ENCODE measurements around the gene ABR. TPM values are rescaled to one million over a fixed set of nuclear protein-coding genes. Genes with fewer than 3 reads are reported as not detected.

The ABR gene
- total RNA-seq, 1 donor from 2014 or later: 92.7 TPM

DNA sequence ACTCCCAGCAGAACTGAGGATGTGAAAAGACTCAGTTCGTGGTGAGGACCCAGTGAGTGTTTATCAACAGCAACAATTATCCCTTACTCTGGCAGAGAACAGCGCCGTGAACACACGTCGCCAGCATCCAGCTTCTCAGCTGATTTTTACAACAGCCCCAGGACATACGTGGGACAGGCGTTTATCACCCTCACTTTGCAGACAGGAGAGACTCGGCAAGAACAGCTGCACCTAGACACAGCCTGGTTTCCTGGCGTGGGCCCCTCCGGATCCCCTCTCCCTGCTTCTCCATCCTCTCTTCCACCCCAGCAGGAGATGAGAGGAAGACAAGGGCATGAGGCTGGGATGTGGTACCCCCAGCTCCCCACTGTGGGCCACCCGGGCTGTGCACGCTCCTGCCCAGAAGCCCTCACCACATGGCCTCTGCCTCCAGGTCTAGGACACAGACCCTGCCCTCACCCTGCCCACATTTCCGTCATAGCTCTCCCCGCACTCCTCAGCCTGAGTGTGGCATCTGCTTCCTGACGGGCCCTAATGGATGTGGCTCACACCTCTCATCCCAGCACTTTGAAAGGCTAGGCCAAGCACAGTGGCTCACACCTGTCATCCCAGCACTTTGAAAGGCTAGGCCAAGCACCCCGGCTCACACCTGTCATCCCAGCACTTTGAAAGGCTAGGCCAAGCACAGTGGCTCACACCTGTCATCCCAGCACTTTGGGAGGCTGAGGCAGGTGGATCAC is 17.5 kb downstream of the ABR start:
- Histone ChIP-seq H4K20me1 (ENCODE audit: low read depth) (peaks cover 36% of the 10 kb centered on the region), H3K4me3 (no peak overlapping the region), H3F3A (ENCODE audit: low read depth) (no peaks in the 10 kb centered on the region), H3K27ac (no peak overlapping the region), H3K36me3 (no peaks in the 10 kb centered on the region), H3K4me1 (no peaks in the 10 kb centered on the region), H2AFZ (replicated peaks) (no peak overlapping the region), H3K27me3 (peaks cover 14% of the 10 kb centered on the region), H3K9ac (no peak overlapping the region), H3K4me2 (no peak overlapping the region), H3K9me3 (ENCODE audit: low read depth) (no peaks in the 10 kb centered on the region), H3K79me2 (ENCODE audit: low read depth) (no peaks in the 10 kb centered on the region)
- H3K9me3 Mint-ChIP-seq: no peaks in the 10 kb centered on the region
- peaks cover 8% of the 10 kb centered on the region for H3K36me3 Mint-ChIP-seq
- TF ChIP-seq EZH2phosphoT487 (IDR thresholded peaks at IDR 0.05): no peak
- no peak for TF ChIP-seq EZH2 (IDR thresholded peaks at IDR 0.05)
- TF ChIP-seq, protein P1, sequence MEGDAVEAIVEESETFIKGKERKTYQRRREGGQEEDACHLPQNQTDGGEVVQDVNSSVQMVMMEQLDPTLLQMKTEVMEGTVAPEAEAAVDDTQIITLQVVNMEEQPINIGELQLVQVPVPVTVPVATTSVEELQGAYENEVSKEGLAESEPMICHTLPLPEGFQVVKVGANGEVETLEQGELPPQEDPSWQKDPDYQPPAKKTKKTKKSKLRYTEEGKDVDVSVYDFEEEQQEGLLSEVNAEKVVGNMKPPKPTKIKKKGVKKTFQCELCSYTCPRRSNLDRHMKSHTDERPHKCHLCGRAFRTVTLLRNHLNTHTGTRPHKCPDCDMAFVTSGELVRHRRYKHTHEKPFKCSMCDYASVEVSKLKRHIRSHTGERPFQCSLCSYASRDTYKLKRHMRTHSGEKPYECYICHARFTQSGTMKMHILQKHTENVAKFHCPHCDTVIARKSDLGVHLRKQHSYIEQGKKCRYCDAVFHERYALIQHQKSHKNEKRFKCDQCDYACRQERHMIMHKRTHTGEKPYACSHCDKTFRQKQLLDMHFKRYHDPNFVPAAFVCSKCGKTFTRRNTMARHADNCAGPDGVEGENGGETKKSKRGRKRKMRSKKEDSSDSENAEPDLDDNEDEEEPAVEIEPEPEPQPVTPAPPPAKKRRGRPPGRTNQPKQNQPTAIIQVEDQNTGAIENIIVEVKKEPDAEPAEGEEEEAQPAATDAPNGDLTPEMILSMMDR (IDR thresholded peaks at IDR 0.05): no peak
- H3K27ac Mint-ChIP-seq: no peak overlapping the region
- H3K4me3 Mint-ChIP-seq: no peak overlapping the region
- no peak for DNase-seq (ENCODE audit: low spot score)
- H3K4me1 Mint-ChIP-seq: peaks cover 16% of the 10 kb centered on the region
- no peaks in the 10 kb centered on the region for H3K27me3 Mint-ChIP-seq (ENCODE audit: insufficient read depth, low read depth)

DNA sequence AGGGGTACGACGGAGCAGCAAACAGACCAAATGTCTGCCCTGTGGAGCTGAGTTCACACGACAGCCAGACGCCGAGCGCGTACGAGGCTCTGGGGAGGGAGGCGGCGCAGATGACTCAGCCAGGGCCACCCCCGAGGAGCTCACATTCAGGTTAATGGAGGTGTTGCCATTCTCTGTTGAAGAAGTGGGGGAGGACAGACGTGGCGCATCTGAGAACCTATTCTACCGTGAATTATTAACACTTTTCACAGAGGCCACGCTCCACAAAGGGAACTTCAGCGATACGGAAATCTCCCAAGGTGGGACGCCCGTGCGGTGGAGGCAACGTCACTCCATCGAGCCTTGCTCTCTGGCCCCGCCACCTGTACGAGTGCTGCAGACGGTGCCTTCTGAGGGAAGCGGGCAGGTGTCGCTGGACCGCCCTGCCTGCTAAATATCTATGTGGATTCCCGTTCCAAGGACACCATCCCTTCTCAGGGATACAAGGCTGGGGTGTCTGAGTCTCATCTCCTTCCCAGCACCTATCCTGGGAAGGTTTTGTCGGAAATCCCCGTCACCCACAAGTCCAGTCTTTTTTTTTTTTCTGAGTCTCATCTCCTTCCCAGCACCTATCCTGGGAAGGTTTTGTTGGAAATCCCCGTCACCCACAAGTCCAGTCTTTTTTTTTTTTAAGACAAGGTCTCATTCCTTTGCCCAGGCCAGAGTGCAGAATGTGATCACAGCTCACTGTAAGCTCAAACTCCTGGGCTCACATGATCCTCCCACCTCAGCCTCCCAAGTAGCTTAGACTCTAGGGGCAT is 19.0 kb downstream of the ABR start:
- Mint-ChIP-seq H3K4me3 (peak overlapping the region; percentile 35), H3K9me3 (no peaks in the 10 kb centered on the region), H3K27me3 (ENCODE audit: insufficient read depth, low read depth) (no peaks in the 10 kb centered on the region), H3K4me1 (peaks cover 13% of the 10 kb centered on the region), H3K27ac (peak overlapping the region; percentile 88), H3K36me3 (peaks cover 8% of the 10 kb centered on the region)
- Histone ChIP-seq H3K9me3 (ENCODE audit: low read depth) (no peaks in the 10 kb centered on the region), H3K27ac (no peak overlapping the region), H4K20me1 (ENCODE audit: low read depth) (peaks cover 36% of the 10 kb centered on the region), H3K36me3 (no peaks in the 10 kb centered on the region), H3K9ac (no peak overlapping the region), H2AFZ (replicated peaks) (no peak overlapping the region), H3K4me2 (no peak overlapping the region), H3K79me2 (ENCODE audit: low read depth) (no peaks in the 10 kb centered on the region), H3K4me1 (no peaks in the 10 kb centered on the region), H3K27me3 (peaks cover 14% of the 10 kb centered on the region), H3K4me3 (no peak overlapping the region), H3F3A (ENCODE audit: low read depth) (no peaks in the 10 kb centered on the region)
- no peak for TF ChIP-seq EZH2 (IDR thresholded peaks at IDR 0.05)
- no peak for TF ChIP-seq EZH2phosphoT487 (IDR thresholded peaks at IDR 0.05)
- TF ChIP-seq, protein P1 (IDR thresholded peaks at IDR 0.05): no peak
- DNase-seq (ENCODE audit: low spot score): no peak

DNA sequence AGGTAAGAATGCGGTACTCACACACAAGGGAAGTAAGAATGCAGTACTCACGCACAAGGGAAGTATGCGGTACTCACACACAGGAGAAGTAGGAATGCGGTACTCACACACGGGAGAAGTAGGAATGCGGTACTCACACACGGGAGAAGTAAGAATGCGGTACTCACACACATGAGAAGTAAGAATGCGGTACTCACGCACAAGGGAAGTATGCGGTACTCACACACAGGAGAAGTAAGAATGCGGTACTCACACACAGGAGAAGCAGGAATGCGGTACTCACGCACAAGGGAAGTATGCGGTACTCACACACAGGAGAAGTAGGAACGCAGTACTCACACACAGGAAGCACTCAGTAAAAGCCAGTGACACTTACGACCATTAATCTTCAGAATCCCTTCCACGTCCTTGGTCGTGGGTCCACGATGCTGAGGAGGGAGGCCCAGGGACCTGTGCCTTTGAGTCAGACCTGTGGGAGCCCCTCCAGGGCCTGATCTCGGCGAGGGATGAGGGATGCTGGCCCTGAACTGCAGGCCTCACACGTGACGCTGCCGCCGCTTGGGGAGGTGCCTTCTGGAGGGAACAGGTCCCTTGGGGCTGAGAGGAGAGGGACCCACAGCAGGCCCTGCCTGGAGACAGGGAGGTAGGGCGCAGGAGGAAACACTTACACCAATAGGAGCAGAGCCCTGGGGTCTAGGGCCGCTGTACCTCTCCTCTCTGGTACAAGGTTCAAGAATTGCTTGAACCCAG is 20.2 kb downstream of the ABR start:
- Histone ChIP-seq H3K4me1 (no peaks in the 10 kb centered on the region), H3K4me2 (no peak overlapping the region), H3K9me3 (ENCODE audit: low read depth) (no peaks in the 10 kb centered on the region), H3F3A (ENCODE audit: low read depth) (no peaks in the 10 kb centered on the region), H3K36me3 (no peaks in the 10 kb centered on the region), H2AFZ (replicated peaks) (no peak overlapping the region), H3K4me3 (no peak overlapping the region), H3K27me3 (peaks cover 14% of the 10 kb centered on the region), H4K20me1 (ENCODE audit: low read depth) (peaks cover 29% of the 10 kb centered on the region), H3K9ac (no peak overlapping the region), H3K27ac (no peak overlapping the region), H3K79me2 (ENCODE audit: low read depth) (no peaks in the 10 kb centered on the region)
- Mint-ChIP-seq H3K36me3 (peaks cover 8% of the 10 kb centered on the region), H3K4me3 (no peak overlapping the region), H3K27me3 (ENCODE audit: insufficient read depth, low read depth) (no peaks in the 10 kb centered on the region), H3K27ac (no peak overlapping the region), H3K4me1 (peaks cover 22% of the 10 kb centered on the region), H3K9me3 (no peaks in the 10 kb centered on the region)
- TF ChIP-seq EZH2phosphoT487 (IDR thresholded peaks at IDR 0.05) (no peak), EZH2 (IDR thresholded peaks at IDR 0.05) (no peak)
- TF ChIP-seq, protein P1 (IDR thresholded peaks at IDR 0.05): no peak
- DNase-seq (ENCODE audit: low spot score): no peak
